Brain microvascular endothelial cell (primary cell): ENCODE results near the gene GID4.

Experiments
- DNase-seq: peaks from one replicate; pipeline ENCODE4 v3.0.0-alpha.2; 2020
- H3K27ac ChIP-seq: fragments of 250-450 bp; sonication (Bioruptor Pico); 2 replicates; pipeline ENCODE4 v1.5.1; 2020; ENCODE audit warnings: mild to moderate bottlenecking, moderate library complexity
- H3K27me3 ChIP-seq: fragments of 250-450 bp; sonication (Bioruptor Pico); replicated peaks from 2 replicates; pipeline ENCODE4 v1.5.1; 2020; ENCODE audit warnings: mild to moderate bottlenecking
- H3K36me3 ChIP-seq: fragments of 250-450 bp; sonication (Bioruptor Pico); replicated peaks from 2 replicates; pipeline ENCODE4 v1.5.1; 2020; ENCODE audit warnings: mild to moderate bottlenecking
- H3K4me3 ChIP-seq: 2 replicates; pipeline ENCODE4 v1.5.1; 2011; ENCODE audit warnings: low read depth, mild to moderate bottlenecking, control low read depth, low read length, moderate library complexity
- in situ Hi-C: cut with HindIII; loops from 2 replicates; pipeline ENCODE4 v1.10.0; 2017; ENCODE audit warnings: low sequenced_read_pairs, low pct_ligation_motif_present
- TF ChIP-seq, protein P1 (sequence below): IDR thresholded peaks from 2 replicates; pipeline ENCODE4 v1.5.1; 2011; ENCODE audit warnings: low read depth, mild to moderate bottlenecking, moderate library complexity, low read length, control low read depth, inconsistent platforms; ENCODE audit errors: missing control alignments

The GID4 gene

DNA sequence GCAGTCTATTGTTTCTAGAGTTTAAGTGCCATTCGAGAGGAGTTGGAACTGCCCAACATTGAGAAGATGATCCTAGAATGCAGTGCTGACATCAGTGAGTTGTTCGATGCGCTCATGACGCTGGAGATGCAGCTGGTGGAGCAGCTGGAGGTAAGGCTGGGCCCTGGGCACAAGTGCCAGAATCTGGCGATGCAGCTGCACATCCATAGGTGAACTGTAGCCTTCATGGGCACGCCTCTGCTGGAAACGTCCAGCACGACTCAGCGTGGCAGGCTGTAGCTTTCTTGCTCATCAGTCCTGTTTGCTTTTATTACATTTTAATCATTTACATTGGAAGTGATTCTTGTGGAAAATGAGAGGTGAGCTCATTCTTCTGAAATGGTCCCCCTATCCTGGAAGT is 34.9 kb upstream of the GID4 start:
- Histone ChIP-seq H3K4me3 (no peak overlapping the region), H3K27ac (no peak overlapping the region), H3K36me3 (no peaks in the 10 kb centered on the region), H3K27me3 (no peaks in the 10 kb centered on the region)
- in situ Hi-C loops: no loop called here
- DNase-seq: no peak
- TF ChIP-seq, protein P1, sequence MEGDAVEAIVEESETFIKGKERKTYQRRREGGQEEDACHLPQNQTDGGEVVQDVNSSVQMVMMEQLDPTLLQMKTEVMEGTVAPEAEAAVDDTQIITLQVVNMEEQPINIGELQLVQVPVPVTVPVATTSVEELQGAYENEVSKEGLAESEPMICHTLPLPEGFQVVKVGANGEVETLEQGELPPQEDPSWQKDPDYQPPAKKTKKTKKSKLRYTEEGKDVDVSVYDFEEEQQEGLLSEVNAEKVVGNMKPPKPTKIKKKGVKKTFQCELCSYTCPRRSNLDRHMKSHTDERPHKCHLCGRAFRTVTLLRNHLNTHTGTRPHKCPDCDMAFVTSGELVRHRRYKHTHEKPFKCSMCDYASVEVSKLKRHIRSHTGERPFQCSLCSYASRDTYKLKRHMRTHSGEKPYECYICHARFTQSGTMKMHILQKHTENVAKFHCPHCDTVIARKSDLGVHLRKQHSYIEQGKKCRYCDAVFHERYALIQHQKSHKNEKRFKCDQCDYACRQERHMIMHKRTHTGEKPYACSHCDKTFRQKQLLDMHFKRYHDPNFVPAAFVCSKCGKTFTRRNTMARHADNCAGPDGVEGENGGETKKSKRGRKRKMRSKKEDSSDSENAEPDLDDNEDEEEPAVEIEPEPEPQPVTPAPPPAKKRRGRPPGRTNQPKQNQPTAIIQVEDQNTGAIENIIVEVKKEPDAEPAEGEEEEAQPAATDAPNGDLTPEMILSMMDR: no peak

DNA sequence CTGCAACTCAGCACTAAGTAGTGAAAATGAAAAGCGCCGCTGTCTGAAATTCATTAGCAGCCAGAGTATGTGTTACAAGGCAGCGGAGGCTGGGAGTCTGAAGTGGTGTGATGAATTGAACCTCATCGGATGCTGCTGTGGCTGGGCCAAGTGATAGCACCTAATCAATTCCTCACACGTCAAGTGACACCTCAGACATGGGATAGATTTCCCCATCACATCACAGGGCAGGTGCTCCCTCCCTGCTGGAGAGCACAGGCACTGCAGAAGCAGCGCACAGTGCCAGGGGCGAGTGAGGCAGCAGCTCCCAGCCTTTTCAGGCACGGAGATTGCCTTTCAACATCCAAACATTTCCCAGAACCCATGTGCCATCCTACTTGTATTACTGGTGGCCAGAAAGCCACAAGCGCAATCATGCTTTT is 34.3 kb upstream of the GID4 start:
- H3K36me3 ChIP-seq: no peaks in the 10 kb centered on the region
- no peak overlapping the region for H3K27ac ChIP-seq
- no peaks in the 10 kb centered on the region for H3K27me3 ChIP-seq
- TF ChIP-seq, protein P1: peak; percentile 60
- H3K4me3 ChIP-seq: no peak overlapping the region
- in situ Hi-C loops: no loop called here
- no peak for DNase-seq

DNA sequence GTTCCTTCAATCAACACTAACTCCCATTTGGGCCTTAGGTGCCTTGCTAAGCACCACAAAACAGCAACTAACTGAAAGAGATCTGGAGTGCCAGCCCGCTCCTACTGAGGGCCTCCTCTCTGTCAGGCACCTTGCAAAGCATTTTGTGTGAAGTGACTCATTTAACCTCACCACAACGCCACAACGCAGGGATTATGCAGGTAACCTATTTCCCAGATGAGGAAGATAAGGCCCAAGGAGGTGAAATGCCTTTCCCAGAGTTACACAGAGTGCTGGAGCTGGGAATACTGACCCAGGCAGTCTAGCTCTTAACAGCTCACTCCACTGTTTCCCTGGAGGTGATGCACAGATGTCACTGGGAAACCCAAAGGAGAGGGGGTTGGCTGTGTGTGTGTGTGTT is 33.7 kb upstream of the GID4 start:
- no peaks in the 10 kb centered on the region for H3K36me3 ChIP-seq
- H3K27me3 ChIP-seq: no peaks in the 10 kb centered on the region
- no peak overlapping the region for H3K4me3 ChIP-seq
- H3K27ac ChIP-seq: no peak overlapping the region
- TF ChIP-seq, protein P1: no peak
- in situ Hi-C loops: no loop called here
- DNase-seq: no peak

DNA sequence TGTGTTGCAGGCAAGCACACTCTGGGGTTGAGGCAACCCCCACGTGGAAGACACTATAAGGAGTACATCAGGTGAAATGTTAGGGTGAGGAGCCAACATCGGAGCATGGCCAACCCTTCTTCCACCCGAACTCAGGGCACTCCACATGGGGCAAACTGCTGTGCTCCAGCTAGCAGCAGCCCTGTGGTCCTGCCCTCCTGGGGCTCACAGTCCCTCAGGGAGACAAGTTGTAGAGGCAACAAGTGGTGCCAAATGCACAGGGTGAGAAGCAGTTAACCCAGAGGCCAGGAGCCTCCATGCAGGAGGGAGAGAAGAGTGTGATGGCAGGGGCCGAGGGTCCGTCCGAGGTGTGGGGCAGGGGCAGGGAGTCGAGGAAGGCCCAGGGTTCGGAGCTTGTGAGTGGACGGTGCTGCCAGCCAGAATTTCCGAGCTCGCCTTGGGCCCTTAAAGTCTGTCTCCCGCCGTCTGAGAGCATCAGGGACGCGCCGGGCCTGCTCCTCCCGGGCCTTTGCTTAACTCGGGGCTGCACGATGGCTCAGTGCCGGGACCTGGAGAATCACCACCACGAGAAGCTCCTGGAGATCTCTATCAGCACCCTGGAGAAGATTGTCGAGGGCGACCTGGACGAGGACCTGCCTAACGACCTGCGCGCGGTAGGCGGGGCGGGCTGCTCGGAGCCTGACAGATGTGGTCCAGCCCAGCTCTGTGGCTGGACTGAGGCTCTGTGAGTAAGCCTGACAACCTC is 32.5 kb upstream of the GID4 start:
- no peak overlapping the region for H3K4me3 ChIP-seq
- no peaks in the 10 kb centered on the region for H3K27me3 ChIP-seq
- TF ChIP-seq, protein P1: no peak
- no peaks in the 10 kb centered on the region for H3K36me3 ChIP-seq
- no peak overlapping the region for H3K27ac ChIP-seq
- DNase-seq: no peak
- in situ Hi-C loops: no loop called here

DNA sequence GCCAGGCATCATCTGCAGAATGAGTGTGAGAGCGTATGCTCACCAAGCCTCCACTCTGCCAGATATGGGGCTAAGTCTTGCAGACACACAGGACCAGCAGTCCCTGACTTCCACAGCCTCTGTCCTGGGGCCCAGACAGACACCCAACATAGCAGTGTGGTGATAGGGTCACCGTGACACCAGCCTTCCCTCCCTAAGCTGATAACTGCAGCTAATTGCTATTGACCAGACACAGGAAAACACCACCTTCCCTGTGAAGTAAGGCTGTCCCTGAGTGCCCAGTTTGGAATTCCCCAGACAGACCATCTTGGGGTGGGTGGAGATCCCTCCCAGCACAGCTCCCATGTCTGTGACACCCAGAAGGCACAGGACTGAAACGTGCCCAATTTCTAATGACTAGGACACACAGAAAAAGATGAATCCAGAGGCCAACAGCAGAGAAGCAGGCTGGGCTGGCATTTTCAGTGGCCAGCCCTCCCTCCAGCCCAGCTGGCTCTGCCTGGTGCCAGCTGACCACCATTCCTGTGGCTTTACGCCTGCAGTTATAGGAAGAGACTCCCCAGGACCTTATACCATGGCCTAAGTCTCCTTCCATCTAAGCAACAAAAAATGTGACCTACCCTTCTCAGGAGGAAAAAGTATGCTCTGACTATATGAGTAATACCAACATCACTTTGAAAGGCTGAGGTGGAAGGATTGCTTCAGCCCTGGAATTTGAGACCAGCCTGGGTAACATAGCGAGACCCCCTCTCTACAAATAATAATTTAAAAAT is 30.5 kb upstream of the GID4 start:
- Histone ChIP-seq H3K4me3 (no peak overlapping the region), H3K27me3 (no peaks in the 10 kb centered on the region), H3K36me3 (no peaks in the 10 kb centered on the region), H3K27ac (no peak overlapping the region)
- DNase-seq: peak; percentile 38
- in situ Hi-C loops: no loop called here
- TF ChIP-seq, protein P1: no peak
